DOHH2 (cell line): ENCODE results near the gene MSANTD4.

ENCODE experiments used
- EZH2phosphoT487 ChIP-seq: fragments of 200-600 bp; sonication (generic); IDR thresholded peaks from 2 replicates; pipeline ENCODE4 v1.6.1; 2017; ENCODE audit warnings: borderline replicate concordance, mild to moderate bottlenecking, antibody characterized with exemption, low read length, moderate library complexity, mixed read lengths
- TF ChIP-seq, protein P1 (sequence below): fragments of 200-600 bp; sonication (generic); IDR thresholded peaks from one replicate; pipeline ENCODE4 v1.5.1; 2014; ENCODE audit warnings: antibody characterized with exemption, mild to moderate bottlenecking, low read depth, low read length; ENCODE audit not compliant: poor library complexity, severe bottlenecking

DNA sequence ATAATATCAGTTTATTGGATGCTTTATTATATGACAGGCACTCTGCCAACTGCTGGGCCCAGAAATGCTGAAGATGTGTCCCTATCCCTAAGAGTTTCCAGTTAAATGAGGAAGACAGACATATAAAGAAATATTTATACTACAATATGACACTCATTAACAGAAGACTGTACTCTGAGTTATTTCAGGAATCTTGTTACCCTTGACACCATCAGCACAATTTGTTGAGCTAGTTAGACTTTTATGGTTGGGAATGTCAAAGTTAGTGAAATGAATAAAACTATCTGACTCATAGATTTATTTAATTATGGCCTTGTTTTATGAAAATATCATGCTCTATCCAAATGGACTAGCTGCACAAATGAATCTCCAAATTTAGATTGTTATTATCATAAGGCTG, 25.6 kb upstream of the MSANTD4 start:
- TF ChIP-seq, protein P1, sequence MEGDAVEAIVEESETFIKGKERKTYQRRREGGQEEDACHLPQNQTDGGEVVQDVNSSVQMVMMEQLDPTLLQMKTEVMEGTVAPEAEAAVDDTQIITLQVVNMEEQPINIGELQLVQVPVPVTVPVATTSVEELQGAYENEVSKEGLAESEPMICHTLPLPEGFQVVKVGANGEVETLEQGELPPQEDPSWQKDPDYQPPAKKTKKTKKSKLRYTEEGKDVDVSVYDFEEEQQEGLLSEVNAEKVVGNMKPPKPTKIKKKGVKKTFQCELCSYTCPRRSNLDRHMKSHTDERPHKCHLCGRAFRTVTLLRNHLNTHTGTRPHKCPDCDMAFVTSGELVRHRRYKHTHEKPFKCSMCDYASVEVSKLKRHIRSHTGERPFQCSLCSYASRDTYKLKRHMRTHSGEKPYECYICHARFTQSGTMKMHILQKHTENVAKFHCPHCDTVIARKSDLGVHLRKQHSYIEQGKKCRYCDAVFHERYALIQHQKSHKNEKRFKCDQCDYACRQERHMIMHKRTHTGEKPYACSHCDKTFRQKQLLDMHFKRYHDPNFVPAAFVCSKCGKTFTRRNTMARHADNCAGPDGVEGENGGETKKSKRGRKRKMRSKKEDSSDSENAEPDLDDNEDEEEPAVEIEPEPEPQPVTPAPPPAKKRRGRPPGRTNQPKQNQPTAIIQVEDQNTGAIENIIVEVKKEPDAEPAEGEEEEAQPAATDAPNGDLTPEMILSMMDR = no peak
- TF ChIP-seq EZH2phosphoT487 = no peak
